Measurements from ENCODE around the gene ARID5A. TPM values are rescaled to one million over a fixed set of nuclear protein-coding genes. Genes with fewer than 3 reads are reported as not detected.
A peak's percentile ranks its signal among the peaks of the same experiment; 100 is the strongest.

ARID5A gene
- total and polyA plus RNA-seq, 10 of the 15 experiments (the other 5 are each of a cell fraction or from before 2014, with no cell fraction given) = 0.76 to 87.1 (median 37.6) TPM

- no peaks in the 10 kb centered on the region for H3K4me1 ChIP-seq (ENCODE audit: control insufficient read depth, insufficient read depth, low read length)
- H3K4me2 ChIP-seq (ENCODE audit: control insufficient read depth, insufficient read depth) = no peak overlapping the region
- ATAC-seq = no peak
- H3K27me3 ChIP-seq (replicated peaks in 1 of 2; ENCODE audit: control insufficient read depth in 2 of 2, insufficient read depth in 2 of 2, low read length in 1 of 2) = no peaks in the 10 kb centered on the region
- H3K4me3 ChIP-seq = no peak overlapping the region
- ChIA-PET CTCF (no interaction called here), POLR2A (no interaction called here), RAD21 (ENCODE audit: unreplicated experiment) (no interaction called here), SMC1A (ENCODE audit: uncharacterized antibody, unreplicated experiment) (no interaction called here)
- intact Hi-C loops (cut with micrococcal nuclease; ENCODE audit: unreplicated experiment) = loop anchor here (10.0 kb wide), 1 partner anchor 390 kb away; no protein-coding TSS in a partner anchor
- BruUV-seq (replicated peaks) = no TSS peak
- no peak for DNase-seq (ENCODE audit: low read depth, low spot score)
- TF ChIP-seq SMC3 (IDR thresholded peaks at IDR 0.05; ENCODE audit: borderline replicate concordance, low read length) = peak; percentile 6; the same call in 1 of the 2 replicates
- 0 out of 6 replicates have a peak, but pooled peaks of 1 of the 3 experiments have one; percentile 13 for TF ChIP-seq CTCF (IDR thresholded peaks at IDR 0.05 in 2 of 3, conservative IDR thresholded peaks at IDR 0.05 in 1 of 3; ENCODE audit: control insufficient read depth in 2 of 3, extremely low read depth in 1 of 3, insufficient read depth in 1 of 3, low read depth in 3 of 3, low read length in 3 of 3)
- TF ChIP-seq, protein P1, sequence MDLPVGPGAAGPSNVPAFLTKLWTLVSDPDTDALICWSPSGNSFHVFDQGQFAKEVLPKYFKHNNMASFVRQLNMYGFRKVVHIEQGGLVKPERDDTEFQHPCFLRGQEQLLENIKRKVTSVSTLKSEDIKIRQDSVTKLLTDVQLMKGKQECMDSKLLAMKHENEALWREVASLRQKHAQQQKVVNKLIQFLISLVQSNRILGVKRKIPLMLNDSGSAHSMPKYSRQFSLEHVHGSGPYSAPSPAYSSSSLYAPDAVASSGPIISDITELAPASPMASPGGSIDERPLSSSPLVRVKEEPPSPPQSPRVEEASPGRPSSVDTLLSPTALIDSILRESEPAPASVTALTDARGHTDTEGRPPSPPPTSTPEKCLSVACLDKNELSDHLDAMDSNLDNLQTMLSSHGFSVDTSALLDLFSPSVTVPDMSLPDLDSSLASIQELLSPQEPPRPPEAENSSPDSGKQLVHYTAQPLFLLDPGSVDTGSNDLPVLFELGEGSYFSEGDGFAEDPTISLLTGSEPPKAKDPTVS (IDR thresholded peaks at IDR 0.05; ENCODE audit: low read depth, low read length) = no peak
- H3K36me3 ChIP-seq (ENCODE audit: control insufficient read depth in 2 of 2, insufficient read depth in 2 of 2, low read length in 1 of 2) = no peaks in the 10 kb centered on the region
- H3K9ac ChIP-seq (ENCODE audit: control insufficient read depth, insufficient read depth, low read length) = no peak overlapping the region
- no peak overlapping the region for H2AFZ ChIP-seq (ENCODE audit: control insufficient read depth, low read depth, low read length)
- H3K9me3 ChIP-seq (replicated peaks; ENCODE audit: control insufficient read depth, insufficient read depth, low read length) = no peaks in the 10 kb centered on the region
- FAIRE-seq = no peak
- H4K20me1 ChIP-seq (ENCODE audit: control insufficient read depth, insufficient read depth) = no peaks in the 10 kb centered on the region
- no peaks in the 10 kb centered on the region for H3K79me2 ChIP-seq (ENCODE audit: control insufficient read depth, insufficient read depth, low read length)
- no peak overlapping the region for H3K27ac ChIP-seq (ENCODE audit: control insufficient read depth, insufficient read depth)
- in situ Hi-C loops (cut with MboI) = no loop called here
- WGBS (ENCODE audit: insufficient coverage, insufficient replicate concordance, low lambda C conversion rate, missing lambda C conversion rate) = 100% methylated on average over 2 of the region's 2 CpGs
Measured at GRCh38 chr2:96574364-96574763, 37.8 kb downstream of the ARID5A start.

Data from GM12878 (cell line).